ENCODE data around the gene FBXL20. TPM values are rescaled to one million over a fixed set of nuclear protein-coding genes. Genes with fewer than 3 reads are reported as not detected.

FBXL20 gene
- total RNA-seq, 1 experiment from 2014 or later: 9.9 TPM

DNA sequence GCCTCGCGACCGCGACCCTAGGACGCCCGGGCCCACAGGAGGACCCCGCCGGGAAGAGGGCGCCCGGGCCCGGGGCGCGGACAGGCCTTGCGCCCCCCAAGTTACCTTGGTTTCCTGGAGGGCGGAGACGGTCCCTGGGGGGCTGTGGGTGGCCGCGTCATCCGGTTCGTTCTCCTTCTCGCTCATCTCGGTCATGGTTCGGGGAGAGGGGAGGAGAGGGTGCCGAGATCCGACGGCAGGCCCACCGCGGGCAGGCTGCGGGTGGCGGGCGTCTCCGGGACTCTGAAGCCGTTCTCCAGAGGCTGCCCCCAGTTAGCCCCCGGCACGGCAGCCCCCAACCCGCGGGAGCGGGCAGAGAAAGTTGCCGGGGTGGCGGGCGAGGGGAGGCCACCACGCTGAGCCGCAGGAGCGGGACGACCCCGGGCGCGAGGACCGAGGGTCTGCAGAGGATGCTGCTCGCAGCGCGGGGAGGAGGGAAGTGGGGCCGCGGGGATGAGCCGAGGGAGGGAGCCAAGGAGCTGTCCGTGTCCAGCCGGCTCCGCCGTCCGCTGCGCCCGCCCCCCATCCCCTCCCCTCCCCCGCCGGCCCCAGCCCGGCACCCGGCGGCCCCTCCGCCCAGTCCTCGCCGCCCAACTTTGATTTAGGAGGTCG, 176.0 kb downstream of the FBXL20 start, which contains the start of gene STAC2:
Gene STAC2, minus strand, starts transcription at position 638 of the 651 bp plus-strand sequence. Its CDS starts 443 bp downstream, at position 195.
- no peaks in the 10 kb centered on the region; the same call in 1 of the 2 replicates for H3K27me3 ChIP-seq (ENCODE audit: control insufficient read depth, insufficient read depth, low read length)
- no peaks in the 10 kb centered on the region for H3K9me3 ChIP-seq (ENCODE audit: control insufficient read depth, insufficient read depth, low read depth, low read length)
- ATAC-seq (no peak), DNase-seq (ENCODE audit: low read depth, low spot score) (no peak)
- no TSS peak for BruUV-seq (replicated peaks)
- intact Hi-C loops (cut with micrococcal nuclease; ENCODE audit: unreplicated experiment): no loop called here
- H3K4me3 ChIP-seq (ENCODE audit: low read depth in 2 of 2, low read length in 2 of 2): peak within 1 kb of the TSS in 1 of 2 experiments; percentile 17; a peak in 1 of 4 replicates
- H3K36me3 ChIP-seq (ENCODE audit: control insufficient read depth, insufficient read depth, low read length): no peaks in the 10 kb centered on the region
- in situ Hi-C loops (cut with HindIII; ENCODE audit: low pct_unique_long_range_greater_than_20kb, low sequenced_read_pairs): no loop called here
- CTCF ChIA-PET: no interaction called here
- no peak within 1 kb of the TSS for H3K27ac ChIP-seq (ENCODE audit: low read length)
- POLR2A ChIA-PET: no interaction called here
- TF ChIP-seq POLR2AphosphoS5 (IDR thresholded peaks at IDR 0.05; ENCODE audit: low read depth, low read length) (no peak), SIN3A (IDR thresholded peaks at IDR 0.05; ENCODE audit: borderline replicate concordance, insufficient read depth, low read depth, low read length) (no peak), TCF7L2 (IDR thresholded peaks at IDR 0.05; ENCODE audit: low read depth, low read length) (no peak)
- TF ChIP-seq, protein P1, sequence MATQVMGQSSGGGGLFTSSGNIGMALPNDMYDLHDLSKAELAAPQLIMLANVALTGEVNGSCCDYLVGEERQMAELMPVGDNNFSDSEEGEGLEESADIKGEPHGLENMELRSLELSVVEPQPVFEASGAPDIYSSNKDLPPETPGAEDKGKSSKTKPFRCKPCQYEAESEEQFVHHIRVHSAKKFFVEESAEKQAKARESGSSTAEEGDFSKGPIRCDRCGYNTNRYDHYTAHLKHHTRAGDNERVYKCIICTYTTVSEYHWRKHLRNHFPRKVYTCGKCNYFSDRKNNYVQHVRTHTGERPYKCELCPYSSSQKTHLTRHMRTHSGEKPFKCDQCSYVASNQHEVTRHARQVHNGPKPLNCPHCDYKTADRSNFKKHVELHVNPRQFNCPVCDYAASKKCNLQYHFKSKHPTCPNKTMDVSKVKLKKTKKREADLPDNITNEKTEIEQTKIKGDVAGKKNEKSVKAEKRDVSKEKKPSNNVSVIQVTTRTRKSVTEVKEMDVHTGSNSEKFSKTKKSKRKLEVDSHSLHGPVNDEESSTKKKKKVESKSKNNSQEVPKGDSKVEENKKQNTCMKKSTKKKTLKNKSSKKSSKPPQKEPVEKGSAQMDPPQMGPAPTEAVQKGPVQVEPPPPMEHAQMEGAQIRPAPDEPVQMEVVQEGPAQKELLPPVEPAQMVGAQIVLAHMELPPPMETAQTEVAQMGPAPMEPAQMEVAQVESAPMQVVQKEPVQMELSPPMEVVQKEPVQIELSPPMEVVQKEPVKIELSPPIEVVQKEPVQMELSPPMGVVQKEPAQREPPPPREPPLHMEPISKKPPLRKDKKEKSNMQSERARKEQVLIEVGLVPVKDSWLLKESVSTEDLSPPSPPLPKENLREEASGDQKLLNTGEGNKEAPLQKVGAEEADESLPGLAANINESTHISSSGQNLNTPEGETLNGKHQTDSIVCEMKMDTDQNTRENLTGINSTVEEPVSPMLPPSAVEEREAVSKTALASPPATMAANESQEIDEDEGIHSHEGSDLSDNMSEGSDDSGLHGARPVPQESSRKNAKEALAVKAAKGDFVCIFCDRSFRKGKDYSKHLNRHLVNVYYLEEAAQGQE (IDR thresholded peaks at IDR 0.05; ENCODE audit: insufficient read depth in 1 of 2, low read depth in 2 of 2, low read length in 1 of 2): no peak
- TF ChIP-seq, protein P2, sequence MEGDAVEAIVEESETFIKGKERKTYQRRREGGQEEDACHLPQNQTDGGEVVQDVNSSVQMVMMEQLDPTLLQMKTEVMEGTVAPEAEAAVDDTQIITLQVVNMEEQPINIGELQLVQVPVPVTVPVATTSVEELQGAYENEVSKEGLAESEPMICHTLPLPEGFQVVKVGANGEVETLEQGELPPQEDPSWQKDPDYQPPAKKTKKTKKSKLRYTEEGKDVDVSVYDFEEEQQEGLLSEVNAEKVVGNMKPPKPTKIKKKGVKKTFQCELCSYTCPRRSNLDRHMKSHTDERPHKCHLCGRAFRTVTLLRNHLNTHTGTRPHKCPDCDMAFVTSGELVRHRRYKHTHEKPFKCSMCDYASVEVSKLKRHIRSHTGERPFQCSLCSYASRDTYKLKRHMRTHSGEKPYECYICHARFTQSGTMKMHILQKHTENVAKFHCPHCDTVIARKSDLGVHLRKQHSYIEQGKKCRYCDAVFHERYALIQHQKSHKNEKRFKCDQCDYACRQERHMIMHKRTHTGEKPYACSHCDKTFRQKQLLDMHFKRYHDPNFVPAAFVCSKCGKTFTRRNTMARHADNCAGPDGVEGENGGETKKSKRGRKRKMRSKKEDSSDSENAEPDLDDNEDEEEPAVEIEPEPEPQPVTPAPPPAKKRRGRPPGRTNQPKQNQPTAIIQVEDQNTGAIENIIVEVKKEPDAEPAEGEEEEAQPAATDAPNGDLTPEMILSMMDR (IDR thresholded peaks at IDR 0.05): no peak
- no peaks in the 10 kb centered on the region for H3K4me1 ChIP-seq (ENCODE audit: control insufficient read depth, insufficient read depth, low read length)

- Histone ChIP-seq H3K36me3 (ENCODE audit: control insufficient read depth, insufficient read depth, low read length) (no peaks in the 10 kb centered on the region), H3K27me3 (ENCODE audit: control insufficient read depth, insufficient read depth, low read length) (no peaks in the 10 kb centered on the region; the same call in 1 of the 2 replicates), H3K4me3 (ENCODE audit: low read depth in 2 of 2, low read length in 2 of 2) (peak overlapping the region in 1 of 2 experiments; percentile 17; a peak in 1 of 4 replicates), H3K9me3 (ENCODE audit: control insufficient read depth, insufficient read depth, low read depth, low read length) (no peaks in the 10 kb centered on the region), H3K27ac (ENCODE audit: low read length) (no peak overlapping the region), H3K4me1 (ENCODE audit: control insufficient read depth, insufficient read depth, low read length) (no peaks in the 10 kb centered on the region)
- no TSS peak for BruUV-seq (replicated peaks)
- no peak for TF ChIP-seq SIN3A (IDR thresholded peaks at IDR 0.05; ENCODE audit: borderline replicate concordance, insufficient read depth, low read depth, low read length)
- TF ChIP-seq TCF7L2 (IDR thresholded peaks at IDR 0.05; ENCODE audit: low read depth, low read length): no peak
- TF ChIP-seq, protein P1 (IDR thresholded peaks at IDR 0.05; ENCODE audit: insufficient read depth in 1 of 2, low read depth in 2 of 2, low read length in 1 of 2): no peak
- TF ChIP-seq, protein P2 (IDR thresholded peaks at IDR 0.05): no peak
- no peak for TF ChIP-seq POLR2AphosphoS5 (IDR thresholded peaks at IDR 0.05; ENCODE audit: low read depth, low read length)
- ATAC-seq: peak; percentile 27; the same call in 1 of the 2 replicates
- intact Hi-C loops (cut with micrococcal nuclease; ENCODE audit: unreplicated experiment) (no loop called here), in situ Hi-C loops (cut with HindIII; ENCODE audit: low pct_unique_long_range_greater_than_20kb, low sequenced_read_pairs) (no loop called here)
- CTCF ChIA-PET: no interaction called here
- POLR2A ChIA-PET: no interaction called here
- no peak for DNase-seq (ENCODE audit: low read depth, low spot score)
These were observed 176.6 kb downstream of the FBXL20 start for GRCh38 chr17:39224778-39225307.
